ENCODE measurements around the gene SRSF6. TPM values are rescaled to one million over a fixed set of nuclear protein-coding genes. Genes with fewer than 3 reads are reported as not detected.
"Not testable (repeated sequence)": the region's sequence is repeated elsewhere in the genome, so short reads cannot be mapped to it uniquely, and the experiment has no call there.

The SRSF6 gene
- total RNA-seq, 2 experiments from 2014 or later: 66.9 to 176 TPM

GRCh38 chr20:43420192-43420591 lies 37.5 kb upstream of the SRSF6 start:
- intact Hi-C loops (cut with micrococcal nuclease; ENCODE audit: unreplicated experiment): no loop called here
- H4K20me1 ChIP-seq (ENCODE audit: insufficient read depth, low read length): no peaks in the 10 kb centered on the region
- H2AFZ ChIP-seq (ENCODE audit: low read length): no peak overlapping the region
- no peak for TF ChIP-seq CTCF (conservative IDR thresholded peaks at IDR 0.05; ENCODE audit: low read length)
- no peak for TF ChIP-seq EZH2phosphoT487 (IDR thresholded peaks at IDR 0.05; ENCODE audit: borderline replicate concordance, low read depth, low read length)
- POLR2A ChIA-PET: no interaction called here
- H3K79me2 ChIP-seq (ENCODE audit: insufficient read depth, low read depth, low read length): no peaks in the 10 kb centered on the region
- no peak overlapping the region for H3K4me3 ChIP-seq (ENCODE audit: low read depth, low read length, poor library complexity, severe bottlenecking)
- H3K9me2 ChIP-seq (ENCODE audit: insufficient read depth, low read length): no peaks in the 10 kb centered on the region
- BruUV-seq (replicated peaks): no TSS peak
- no peak overlapping the region for H3K27ac ChIP-seq (ENCODE audit: low read depth, low read length, poor library complexity, severe bottlenecking)
- peaks cover 14% of the 10 kb centered on the region; the same call in 1 of the 2 replicates for H3K9me3 ChIP-seq (ENCODE audit: low read length)
- H3K36me3 ChIP-seq (ENCODE audit: insufficient read depth, low read length): no peaks in the 10 kb centered on the region
- CTCF ChIA-PET (ENCODE audit: unreplicated experiment): no interaction called here
- H3K4me2 ChIP-seq (ENCODE audit: low read length): no peak overlapping the region
- no peaks in the 10 kb centered on the region for H3K4me1 ChIP-seq (ENCODE audit: insufficient read depth, low read length, poor library complexity, severe bottlenecking)
- no peak for DNase-seq (ENCODE audit: low spot score)

GRCh38 chr20:43420913-43421312 lies 36.8 kb upstream of the SRSF6 start:
- BruUV-seq (replicated peaks); H3K36me3 ChIP-seq (ENCODE audit: insufficient read depth, low read length); H4K20me1 ChIP-seq (ENCODE audit: insufficient read depth, low read length); H3K9me2 ChIP-seq (ENCODE audit: insufficient read depth, low read length); POLR2A ChIA-PET; H3K4me1 ChIP-seq (ENCODE audit: insufficient read depth, low read length, poor library complexity, severe bottlenecking); CTCF ChIA-PET (ENCODE audit: unreplicated experiment); H2AFZ ChIP-seq (ENCODE audit: low read length); DNase-seq (ENCODE audit: low spot score); H3K27ac ChIP-seq (ENCODE audit: low read depth, low read length, poor library complexity, severe bottlenecking); H3K4me2 ChIP-seq (ENCODE audit: low read length); H3K4me3 ChIP-seq (ENCODE audit: low read depth, low read length, poor library complexity, severe bottlenecking); H3K79me2 ChIP-seq (ENCODE audit: insufficient read depth, low read depth, low read length); intact Hi-C loops (cut with micrococcal nuclease; ENCODE audit: unreplicated experiment): not testable (repeated sequence)
- H3K9me3 ChIP-seq (ENCODE audit: low read length): peaks cover 14% of the 10 kb centered on the region; the same call in 1 of the 2 replicates

GRCh38 chr20:43426172-43426571 lies 31.5 kb upstream of the SRSF6 start:
- no peaks in the 10 kb centered on the region for H3K4me1 ChIP-seq (ENCODE audit: insufficient read depth, low read length, poor library complexity, severe bottlenecking)
- POLR2A ChIA-PET: no interaction called here
- CTCF ChIA-PET (ENCODE audit: unreplicated experiment): no interaction called here
- no peaks in the 10 kb centered on the region for H3K36me3 ChIP-seq (ENCODE audit: insufficient read depth, low read length)
- no TSS peak for BruUV-seq (replicated peaks)
- TF ChIP-seq CTCF (conservative IDR thresholded peaks at IDR 0.05; ENCODE audit: low read length) (no peak), EZH2phosphoT487 (IDR thresholded peaks at IDR 0.05; ENCODE audit: borderline replicate concordance, low read depth, low read length) (no peak)
- H2AFZ ChIP-seq (ENCODE audit: low read length): no peak overlapping the region
- DNase-seq (ENCODE audit: low spot score): no peak
- H3K9me3 ChIP-seq (ENCODE audit: low read length): no peaks in the 10 kb centered on the region
- H3K4me2 ChIP-seq (ENCODE audit: low read length): no peak overlapping the region
- no peaks in the 10 kb centered on the region for H4K20me1 ChIP-seq (ENCODE audit: insufficient read depth, low read length)
- intact Hi-C loops (cut with micrococcal nuclease; ENCODE audit: unreplicated experiment): no loop called here
- no peak overlapping the region for H3K4me3 ChIP-seq (ENCODE audit: low read depth, low read length, poor library complexity, severe bottlenecking)
- H3K27ac ChIP-seq (ENCODE audit: low read depth, low read length, poor library complexity, severe bottlenecking): no peak overlapping the region
- no peaks in the 10 kb centered on the region for H3K9me2 ChIP-seq (ENCODE audit: insufficient read depth, low read length)
- H3K79me2 ChIP-seq (ENCODE audit: insufficient read depth, low read depth, low read length): no peaks in the 10 kb centered on the region

Data from OCI-LY7 (cell line).